SK-N-SH treated with all-trans-retinoic acid at 6 μM for 48 hours (cell line): ENCODE results near the gene ERGIC1.
A peak's percentile ranks its signal among the peaks of the same experiment; 100 is the strongest.

Experiments used
- ATAC-seq: fragments of 200-7000 bp; cut with Tn5 transposase; 3 replicates; pipeline ENCODE4 v1.9.1; 2020; ENCODE audit warnings: mild to moderate bottlenecking, moderate library complexity
- ARNTL ChIP-seq: fragments of 450-650 bp; formaldehyde crosslinking; IDR thresholded peaks from 2 replicates; pipeline ENCODE4 v1.5.0; 2020; ENCODE audit warnings: low read depth, mild to moderate bottlenecking, moderate library complexity, borderline replicate concordance
- BACH2 ChIP-seq: fragments of 250-450 bp; sonication (Bioruptor Pico); IDR thresholded peaks from 2 replicates; pipeline ENCODE4 v1.9.0; 2021; ENCODE audit warnings: mild to moderate bottlenecking, borderline replicate concordance
- CSDC2 ChIP-seq: fragments of 250-450 bp; sonication (Bioruptor Pico); IDR thresholded peaks from 2 replicates; pipeline ENCODE4 v1.5.0; 2020; ENCODE audit warnings: mild to moderate bottlenecking, moderate library complexity
- CSRNP3 ChIP-seq: fragments of 250-450 bp; sonication (Bioruptor Pico); IDR thresholded peaks from 2 replicates; pipeline ENCODE4 v1.5.1; 2021; ENCODE audit warnings: mild to moderate bottlenecking, moderate library complexity
- ESRRG ChIP-seq: fragments of 250-450 bp; sonication (Bioruptor Pico); IDR thresholded peaks from 2 replicates; pipeline ENCODE4 v1.6.1; 2021; ENCODE audit warnings: mild to moderate bottlenecking
- GLIS3 ChIP-seq: fragments of 250-450 bp; sonication (Bioruptor Pico); IDR thresholded peaks from 2 replicates; pipeline ENCODE4 v1.5.0; 2020; ENCODE audit warnings: mild to moderate bottlenecking, moderate library complexity
- ISL1 ChIP-seq: fragments of 250-450 bp; sonication (Bioruptor Pico); IDR thresholded peaks from 2 replicates; pipeline ENCODE4 v2.1.2; 2022; ENCODE audit warnings: mild to moderate bottlenecking, moderate library complexity
- OSR1 ChIP-seq: fragments of 250-450 bp; sonication (Bioruptor Pico); IDR thresholded peaks from 2 replicates; pipeline ENCODE4 v1.8.0; 2022; ENCODE audit warnings: moderate library complexity, mild to moderate bottlenecking, inconsistent platforms
- POU6F1 ChIP-seq: fragments of 250-450 bp; sonication (Bioruptor Pico); IDR thresholded peaks from 2 replicates; pipeline ENCODE4 v1.8.0; 2021; ENCODE audit warnings: low read depth, mild to moderate bottlenecking, moderate library complexity, borderline replicate concordance
- PPARA ChIP-seq: fragments of 250-450 bp; sonication (Bioruptor Pico); IDR thresholded peaks from 2 replicates; pipeline ENCODE4 v1.5.0; 2020; ENCODE audit warnings: mild to moderate bottlenecking, borderline replicate concordance
- RARB ChIP-seq: fragments of 250-450 bp; sonication (Bioruptor Pico); IDR thresholded peaks from 2 replicates; pipeline ENCODE4 v1.8.0; 2021; ENCODE audit warnings: mild to moderate bottlenecking, moderate library complexity
- SNAI2 ChIP-seq: fragments of 250-450 bp; sonication (Bioruptor Pico); IDR thresholded peaks from 2 replicates; pipeline ENCODE4 v1.5.0; 2020; ENCODE audit warnings: mild to moderate bottlenecking, moderate library complexity
- TCF4 ChIP-seq: fragments of 250-450 bp; sonication (Bioruptor Pico); IDR thresholded peaks from 2 replicates; pipeline ENCODE4 v1.8.0; 2021; ENCODE audit warnings: mild to moderate bottlenecking, moderate library complexity, borderline replicate concordance
- TOX ChIP-seq: fragments of 250-450 bp; sonication (Bioruptor Pico); IDR thresholded peaks from 2 replicates; pipeline ENCODE4 v1.8.0; 2021; ENCODE audit warnings: mild to moderate bottlenecking, moderate library complexity, borderline replicate concordance
- TSHZ2 ChIP-seq: fragments of 250-450 bp; sonication (Bioruptor Pico); IDR thresholded peaks from 2 replicates; pipeline ENCODE4 v1.5.0; 2020; ENCODE audit warnings: mild to moderate bottlenecking, moderate library complexity
- ZC3H10 ChIP-seq: fragments of 250-450 bp; sonication (Bioruptor Pico); IDR thresholded peaks from 2 replicates; pipeline ENCODE4 v1.5.1; 2021; ENCODE audit warnings: mild to moderate bottlenecking, moderate library complexity
- ZFP3 ChIP-seq: fragments of 250-450 bp; sonication (Bioruptor Pico); IDR thresholded peaks from 2 replicates; pipeline ENCODE4 v1.5.0; 2020; ENCODE audit warnings: mild to moderate bottlenecking, moderate library complexity
- ZFP30 ChIP-seq: fragments of 450-650 bp; formaldehyde crosslinking; IDR thresholded peaks from 2 replicates; pipeline ENCODE4 v1.5.0; 2022; ENCODE audit warnings: mild to moderate bottlenecking, moderate library complexity
- ZNF565 ChIP-seq: fragments of 450-650 bp; formaldehyde crosslinking; conservative IDR thresholded peaks from 2 replicates; pipeline ENCODE4 v1.5.0; 2020; ENCODE audit warnings: low read depth, mild to moderate bottlenecking, moderate library complexity
- ZNF70 ChIP-seq: fragments of 450-650 bp; formaldehyde crosslinking; IDR thresholded peaks from 2 replicates; pipeline ENCODE4 v1.5.0; 2020; ENCODE audit warnings: mild to moderate bottlenecking, moderate library complexity
- ZNF8 ChIP-seq: fragments of 450-650 bp; formaldehyde crosslinking; IDR thresholded peaks from 2 replicates; pipeline ENCODE4 v1.5.0; 2020; ENCODE audit warnings: mild to moderate bottlenecking, moderate library complexity
- TF ChIP-seq, protein P1 (sequence below): fragments of 250-450 bp; sonication (Bioruptor Pico); IDR thresholded peaks from 2 replicates; pipeline ENCODE4 v1.5.1; 2020; ENCODE audit warnings: low read depth, mild to moderate bottlenecking, moderate library complexity

Gene ERGIC1

DNA sequence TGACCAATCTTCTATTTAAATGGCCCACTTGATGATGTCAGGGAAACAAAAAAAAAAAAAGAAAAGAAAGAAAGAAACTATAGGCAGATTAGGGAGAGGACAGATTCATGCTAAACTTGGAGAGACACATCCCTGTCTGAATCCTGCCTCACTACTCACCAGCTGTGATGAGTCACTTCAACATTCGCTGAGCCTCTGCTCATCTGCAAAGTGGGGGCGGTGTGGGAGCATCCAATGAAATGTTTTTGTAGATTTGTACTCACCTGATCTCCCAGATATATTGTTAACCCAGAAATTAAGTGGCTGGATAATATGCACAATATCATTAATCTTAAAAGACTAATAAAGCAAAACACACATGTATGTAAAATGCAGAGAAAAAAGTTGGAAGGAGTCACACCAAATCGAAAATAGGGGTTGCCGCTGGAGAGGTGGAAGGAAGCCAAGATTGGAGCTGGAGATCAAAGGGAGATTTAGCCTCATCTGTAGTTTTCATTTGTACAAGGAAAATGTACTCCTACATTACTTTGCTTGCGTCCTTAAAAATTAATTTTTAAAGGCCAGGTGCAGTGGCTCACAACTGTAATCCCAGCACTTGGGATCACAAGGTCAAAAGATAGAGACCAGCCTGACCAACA, 17.0 kb upstream of the ERGIC1 start:
- ATAC-seq: peak; percentile 98
- TF ChIP-seq TOX (CRISPR knock-in tag): no peak
- no peak for TF ChIP-seq ZFP3 (CRISPR knock-in tag)
- no peak for TF ChIP-seq ISL1 (CRISPR knock-in tag)
- TF ChIP-seq BACH2 (CRISPR knock-in tag): no peak
- no peak for TF ChIP-seq RARB
- no peak for TF ChIP-seq ZFP30 (CRISPR knock-in tag)
- no peak for TF ChIP-seq ARNTL (CRISPR knock-in tag)
- TF ChIP-seq OSR1 (CRISPR knock-in tag): no peak
- no peak for TF ChIP-seq CSDC2
- TF ChIP-seq ZNF8 (CRISPR knock-in tag): no peak
- no peak for TF ChIP-seq ESRRG (CRISPR knock-in tag)
- no peak for TF ChIP-seq SNAI2 (CRISPR knock-in tag)
- TF ChIP-seq, protein P1, sequence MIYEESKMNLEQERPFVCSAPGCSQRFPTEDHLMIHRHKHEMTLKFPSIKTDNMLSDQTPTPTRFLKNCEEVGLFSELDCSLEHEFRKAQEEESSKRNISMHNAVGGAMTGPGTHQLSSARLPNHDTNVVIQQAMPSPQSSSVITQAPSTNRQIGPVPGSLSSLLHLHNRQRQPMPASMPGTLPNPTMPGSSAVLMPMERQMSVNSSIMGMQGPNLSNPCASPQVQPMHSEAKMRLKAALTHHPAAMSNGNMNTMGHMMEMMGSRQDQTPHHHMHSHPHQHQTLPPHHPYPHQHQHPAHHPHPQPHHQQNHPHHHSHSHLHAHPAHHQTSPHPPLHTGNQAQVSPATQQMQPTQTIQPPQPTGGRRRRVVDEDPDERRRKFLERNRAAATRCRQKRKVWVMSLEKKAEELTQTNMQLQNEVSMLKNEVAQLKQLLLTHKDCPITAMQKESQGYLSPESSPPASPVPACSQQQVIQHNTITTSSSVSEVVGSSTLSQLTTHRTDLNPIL (CRISPR knock-in tag): no peak

- no peak for ATAC-seq
- TF ChIP-seq PPARA (CRISPR knock-in tag): no peak
- no peak for TF ChIP-seq ZNF565 (CRISPR knock-in tag)
- TF ChIP-seq GLIS3 (CRISPR knock-in tag): no peak
- no peak for TF ChIP-seq TSHZ2 (CRISPR knock-in tag)
- TF ChIP-seq ISL1 (CRISPR knock-in tag): no peak
- TF ChIP-seq CSRNP3 (CRISPR knock-in tag): no peak
- no peak for TF ChIP-seq TOX (CRISPR knock-in tag)
- no peak for TF ChIP-seq POU6F1 (CRISPR knock-in tag)
- TF ChIP-seq SNAI2 (CRISPR knock-in tag): no peak
- no peak for TF ChIP-seq CSDC2
- TF ChIP-seq RARB: no peak
- no peak for TF ChIP-seq ZNF8 (CRISPR knock-in tag)
Observed at GRCh38 chr5:172817664-172818063, 16.4 kb upstream of the ERGIC1 start.

GRCh38 chr5:172818081-172818480, 16.0 kb upstream of the ERGIC1 start:
- ATAC-seq: no peak
- no peak for TF ChIP-seq ZFP3 (CRISPR knock-in tag)
- no peak for TF ChIP-seq ZC3H10 (CRISPR knock-in tag)
- no peak for TF ChIP-seq CSRNP3 (CRISPR knock-in tag)
- no peak for TF ChIP-seq ZFP30 (CRISPR knock-in tag)
- no peak for TF ChIP-seq CSDC2
- TF ChIP-seq, protein P1 (CRISPR knock-in tag): no peak
- TF ChIP-seq TCF4: no peak
- no peak for TF ChIP-seq ESRRG (CRISPR knock-in tag)
- TF ChIP-seq ZNF70: no peak
- no peak for TF ChIP-seq PPARA (CRISPR knock-in tag)
- no peak for TF ChIP-seq ZNF8 (CRISPR knock-in tag)
- TF ChIP-seq BACH2 (CRISPR knock-in tag): no peak
- no peak for TF ChIP-seq SNAI2 (CRISPR knock-in tag)
- TF ChIP-seq ARNTL (CRISPR knock-in tag): no peak
- TF ChIP-seq GLIS3 (CRISPR knock-in tag): no peak
- no peak for TF ChIP-seq ZNF565 (CRISPR knock-in tag)
- TF ChIP-seq POU6F1 (CRISPR knock-in tag): no peak
- no peak for TF ChIP-seq TOX (CRISPR knock-in tag)
